Left cardiac atrium (tissue), 4 donors: Measurements from ENCODE around the gene IRAG1. TPM values are rescaled to one million over a fixed set of nuclear protein-coding genes. Genes with fewer than 3 reads are reported as not detected.
A peak's percentile ranks its signal among the peaks of the same experiment; 100 is the strongest.

ENCODE experiments used
- ATAC-seq, 2 donors: fragments of 200-7000 bp; cut with Tn5 transposase; one replicate each; pipeline ENCODE4 v1.9.1; 2020; ENCODE audit warnings: mild to moderate bottlenecking in 2 of 2, moderate library complexity in 2 of 2
- DNase-seq: peaks from one replicate; pipeline ENCODE4 v3.0.0-alpha.2; 2020
- intact Hi-C, 2 donors: fragments of 100-400 bp; cut with DNase I; formaldehyde crosslinking; loops; one replicate each; pipeline versions ENCODE4 v1.14.1 to v1.15.1; 2022 to 2023
- long read RNA-seq: library from polyadenylated mRNA; unstranded; transcript quantifications from one replicate; pipeline ENCODE4 v2.0.0, GENCODE V29; 2021
- total RNA-seq, 2 donors: library from RNA; stranded (reverse); fragmentation: NEBNext Ultra II Directional; extraction: Animal tissue kit (Norgen Biotek cat#: 25700); gene quantifications; one replicate each; pipeline ENCODE4 v1.2.1, GENCODE V29; 2021
- donor health status: DM: no; HTN: yes; CAD: no.
- donor health status: DM: no; HTN: yes; CAD: no; lungs with severe emphysema.
- donor health status: DM: yes; HTN: yes; CAD: no.
- donor health status: Dilated cardiomyopathy.

The IRAG1 gene
- total RNA-seq, result 10 to 100 TPM in 1 of 2 donors, 1 to 10 TPM in 1; 9.7 to 15.6 TPM
- long read RNA-seq, partial matches to known transcripts, result 13 of 22 reads
- long read RNA-seq, other reads (novel, unspliced or antisense), result 9 of 22 reads

GRCh38 chr11:10693509-10694081 lies at the start of gene IRAG1:
Gene IRAG1 (minus strand): TSS chr11:10693755. CDS start chr11:10693602, 153 bp downstream.
- intact Hi-C loops, result no loop called here
- DNase-seq (peak; percentile 59), ATAC-seq (peak; percentile 84 to 88)

DNA sequence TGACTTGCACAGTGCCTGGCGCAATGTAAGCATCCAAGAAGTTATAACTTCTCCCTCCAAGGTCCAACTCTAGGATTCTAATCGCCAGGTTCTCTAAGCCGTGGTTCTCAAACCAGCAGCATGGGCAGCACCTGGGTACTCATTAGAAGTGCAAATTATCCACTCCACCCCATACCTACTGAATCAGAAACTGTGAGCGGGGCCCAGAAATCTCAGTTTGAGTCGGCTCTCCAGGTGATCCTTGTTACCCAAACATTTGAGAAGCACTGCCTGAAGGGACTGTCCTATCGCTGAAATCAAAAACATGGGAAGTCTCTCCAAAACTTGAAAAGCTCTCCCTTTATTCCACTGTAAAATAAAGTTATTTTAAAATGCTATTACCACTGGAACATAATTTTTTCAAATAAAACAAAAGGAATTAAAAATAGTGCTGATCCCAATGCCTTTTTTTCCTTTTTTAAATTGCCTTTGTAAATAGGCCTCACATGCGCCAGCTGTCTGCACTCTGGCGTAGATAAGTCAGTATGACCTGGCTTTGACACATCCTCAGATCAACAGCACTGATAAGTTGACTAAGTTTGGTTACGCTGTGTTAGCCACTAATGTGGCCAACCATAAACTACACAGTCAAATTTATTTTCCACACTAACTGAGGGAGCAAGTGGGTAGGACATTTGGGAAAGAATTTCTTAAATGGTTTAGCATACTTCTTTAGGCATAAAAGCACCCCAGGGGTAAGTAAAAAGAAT lies 49.1 kb upstream of the IRAG1 start:
- intact Hi-C loops, result no loop called here
- ATAC-seq, result peak; percentile 37 to 65
- no peak for DNase-seq

- intact Hi-C loops, result loop anchor here in 1 of 2 donors (2.0 to 10.0 kb wide), 5 partner anchors 83 to 333 kb away; partner anchors contain the start of gene RNF141
Measured at GRCh38 chr11:10735481-10736475, 42.2 kb upstream of the IRAG1 start.

DNA sequence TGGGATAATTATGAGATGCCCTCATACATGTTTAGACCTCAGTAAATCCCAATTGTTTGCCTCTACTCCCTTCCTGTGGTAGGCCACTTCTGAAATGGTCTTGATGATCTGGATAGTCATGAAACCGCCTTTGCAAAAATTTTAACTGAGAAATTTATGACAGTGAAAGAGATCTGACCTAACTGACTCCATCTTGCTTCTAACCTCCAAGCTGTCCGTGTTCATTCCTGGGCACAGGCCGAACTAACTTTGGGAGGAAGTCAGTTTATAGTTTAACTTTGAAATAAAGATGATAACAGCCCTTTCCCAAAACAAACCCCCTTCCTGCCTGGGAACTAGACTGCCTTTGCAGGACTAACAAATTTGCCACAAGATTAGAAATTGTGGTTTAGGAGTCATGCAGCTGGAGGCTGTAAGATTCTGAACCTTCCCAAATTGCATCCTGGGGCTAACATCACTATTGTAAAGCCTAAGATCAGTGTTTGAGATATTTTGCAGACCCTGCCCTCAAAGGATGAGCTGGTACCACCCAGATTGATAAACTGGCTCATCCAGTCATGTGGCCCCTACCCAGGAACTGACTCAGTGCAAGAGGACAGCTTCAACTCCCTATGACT lies 37.6 kb upstream of the IRAG1 start:
- intact Hi-C loops, result loop anchor here (2.0 to 10.0 kb wide), 3 partner anchors 186 to 322 kb away; partner anchors contain the start of gene RNF141 (in 1 of the 2)
- no peak for DNase-seq
- no peak for ATAC-seq

More at GRCh38 chr11:10735481-10736475, 42.2 kb upstream of the IRAG1 start:
- peak; percentile 100 for ATAC-seq
- peak; percentile 96 for DNase-seq

GRCh38 chr11:10730151-10730550 lies 36.6 kb upstream of the IRAG1 start:
- intact Hi-C loops, result loop anchor here (2.0 to 10.0 kb wide), 3 partner anchors 185 to 321 kb away; partner anchors contain the start of gene RNF141 (in 1 of the 2)
- DNase-seq (no peak), ATAC-seq (no peak)

- ATAC-seq (no peak), DNase-seq (no peak)
- intact Hi-C loops, result no loop called here
Measured at GRCh38 chr11:10728789-10729472, 35.4 kb upstream of the IRAG1 start.

GRCh38 chr11:10728154-10728553 lies 34.6 kb upstream of the IRAG1 start:
- DNase-seq (no peak), ATAC-seq (no peak)
- intact Hi-C loops, result no loop called here

DNA sequence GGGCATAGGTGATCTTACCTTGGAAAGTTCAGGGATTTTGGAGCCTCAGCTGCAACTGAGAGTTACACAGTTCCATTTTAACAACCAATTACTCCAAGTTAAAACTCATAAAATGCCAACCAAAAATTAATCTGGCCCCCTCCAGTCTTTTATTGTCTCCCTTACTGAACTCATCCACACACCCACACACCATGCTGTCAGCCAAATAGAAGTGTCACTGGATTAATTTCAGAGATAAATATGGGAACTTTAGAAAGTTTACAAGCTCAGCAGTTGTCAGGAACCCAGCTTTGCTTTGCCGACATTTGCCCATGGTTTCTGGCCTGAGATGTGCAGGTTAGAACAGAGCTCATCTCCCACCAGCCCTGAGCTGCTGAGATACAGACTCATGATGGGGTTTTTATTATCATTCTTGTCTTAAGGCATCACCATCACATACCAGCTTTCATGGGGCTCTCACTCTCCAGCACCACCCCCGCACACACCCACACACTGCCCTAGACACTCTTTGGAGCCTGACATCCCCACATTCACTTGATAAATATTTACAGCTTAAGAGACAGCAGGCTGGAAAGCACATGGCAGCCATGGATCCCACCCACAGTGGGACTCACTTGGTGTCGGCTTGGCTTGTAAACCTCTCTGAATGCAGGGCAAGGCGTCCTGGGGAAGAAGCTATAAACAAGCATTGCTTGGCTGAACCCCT lies 33.7 kb upstream of the IRAG1 start:
- no peak for DNase-seq
- intact Hi-C loops, result no loop called here

GRCh38 chr11:10725907-10726253 lies 32.3 kb upstream of the IRAG1 start:
- DNase-seq, result no peak
- no peak for ATAC-seq
- intact Hi-C loops, result no loop called here

More for the DNA sequence above, 33.7 kb upstream of the IRAG1 start:
- peak; percentile 67 to 76 for ATAC-seq

GRCh38 chr11:10725114-10725906 lies 31.8 kb upstream of the IRAG1 start:
- intact Hi-C loops, result no loop called here
- ATAC-seq, result peak in 1 of 2 donors; percentile 44

DNA sequence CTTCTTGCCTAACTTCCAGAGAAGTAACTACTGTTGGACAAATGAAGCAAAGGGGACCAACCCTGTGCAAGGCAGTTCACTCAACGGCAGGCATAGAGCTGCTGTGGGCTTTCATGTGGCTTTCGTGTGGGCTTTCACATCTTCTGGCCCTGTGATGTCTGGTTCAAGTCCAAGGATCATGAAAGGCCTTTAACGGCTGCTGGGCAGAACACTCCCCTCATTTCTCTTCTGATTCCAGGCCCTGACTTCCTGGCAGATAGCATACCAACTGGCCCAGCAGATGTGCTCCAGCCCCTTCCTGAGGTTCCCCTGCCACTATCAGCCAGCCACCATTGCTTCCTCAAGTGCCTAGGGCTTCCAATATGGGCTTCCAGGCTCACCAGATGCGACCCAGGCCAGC lies 28.8 kb upstream of the IRAG1 start:
- intact Hi-C loops, result no loop called here
- no peak for DNase-seq
- no peak for ATAC-seq

More at GRCh38 chr11:10725114-10725906, 31.8 kb upstream of the IRAG1 start:
- DNase-seq, result no peak

GRCh38 chr11:10720881-10721376 lies 27.4 kb upstream of the IRAG1 start:
- intact Hi-C loops, result no loop called here
- no peak for ATAC-seq
- no peak for DNase-seq

DNA sequence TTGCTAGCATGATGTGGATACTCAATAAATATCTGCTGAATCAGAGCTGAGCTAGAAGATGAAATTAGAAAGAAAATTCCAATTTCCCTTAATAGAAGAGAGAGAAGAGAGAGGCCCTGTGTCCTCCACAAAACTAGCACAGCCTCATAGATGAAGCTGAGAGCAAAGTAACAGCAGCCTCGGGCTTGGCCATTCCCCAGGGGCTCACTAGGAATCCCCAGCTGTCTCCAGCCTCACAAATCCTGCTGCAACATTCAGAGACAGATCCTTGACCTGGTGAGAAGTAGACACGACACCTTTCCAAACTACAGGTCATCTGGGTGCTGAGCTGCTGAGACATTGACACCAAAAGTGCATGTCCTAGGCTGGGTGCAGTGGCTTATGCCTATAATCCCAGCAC lies 26.1 kb upstream of the IRAG1 start:
- no peak for ATAC-seq
- intact Hi-C loops, result no loop called here
- DNase-seq, result no peak

- ATAC-seq (no peak), DNase-seq (no peak)
- intact Hi-C loops, result no loop called here
Measured at GRCh38 chr11:10716543-10717259, 23.1 kb upstream of the IRAG1 start.

GRCh38 chr11:10716122-10716521 lies 22.6 kb upstream of the IRAG1 start:
- ATAC-seq (no peak), DNase-seq (no peak)
- intact Hi-C loops, result no loop called here

GRCh38 chr11:10715571-10715970 lies 22.0 kb upstream of the IRAG1 start:
- DNase-seq (no peak), ATAC-seq (no peak)
- intact Hi-C loops, result no loop called here
